Activated CD8-positive, alpha-beta T cell treated with anti-CD3 and anti-CD28 coated beads, Interleukin-2, amount 10 ng/mL, durations not matched to agents 7 days and 5 days (primary cell): ENCODE measurements around the gene EPHA8. TPM values are rescaled to one million over a fixed set of nuclear protein-coding genes. Genes with fewer than 3 reads are reported as not detected.

Source experiments
- ATAC-seq: fragments of 150-1000 bp; cut with Tn5 transposase; one replicate; pipeline ENCODE4 v1.10.0; 2021; ENCODE audit warnings: moderate library complexity
- CTCF ChIA-PET: fragments of 350-600 bp; sonication (Branson Sonifier 250); formaldehyde crosslinking; loops from one replicate; lab custom pipeline; 2021; ENCODE audit warnings: antibody characterized with exemption; lab: Charles Lee
- POLR2A ChIA-PET: fragments of 350-600 bp; sonication (Branson Sonifier 250); formaldehyde crosslinking; loops from one replicate; lab custom pipeline; 2021; ENCODE audit warnings: antibody characterized with exemption; lab: Charles Lee
- DNase-seq: peaks from one replicate; pipeline ENCODE4 v3.0.0-alpha.2; 2020
- H3K27ac Mint-ChIP-seq: one replicate; pipeline ENCODE4 v1.8.0; 2021; ENCODE audit warnings: mild to moderate bottlenecking, mixed read lengths
- H3K27me3 Mint-ChIP-seq: one replicate; pipeline ENCODE4 v1.8.0; 2021; ENCODE audit warnings: low read depth, mixed read lengths
- H3K36me3 Mint-ChIP-seq: one replicate; pipeline ENCODE4 v1.8.0; 2021; ENCODE audit warnings: low read depth, mixed read lengths
- H3K4me1 Mint-ChIP-seq: one replicate; pipeline ENCODE4 v1.8.0; 2021; ENCODE audit warnings: low read depth, mixed read lengths
- H3K4me3 Mint-ChIP-seq: one replicate; pipeline ENCODE4 v1.8.0; 2021; ENCODE audit warnings: mild to moderate bottlenecking, mixed read lengths
- H3K9me3 Mint-ChIP-seq: one replicate; pipeline ENCODE4 v1.8.0; 2022; ENCODE audit warnings: mixed read lengths; ENCODE audit not compliant: insufficient read depth
- microRNA-seq: library from miRNA; unstranded; fragments of <30 nt; microRNA quantifications from one replicate; pipeline ENCODE4 v1.2.0, GENCODE V29; 2022
- total RNA-seq, 2 experiments: library from RNA; stranded (reverse); gene quantifications; one replicate each; pipeline ENCODE4 v1.2.3, GENCODE V29; 2021

The EPHA8 gene
- total RNA-seq, 2 experiments from 2014 or later, result not detected

- no peaks in the 10 kb centered on the region for H3K36me3 Mint-ChIP-seq
- no peak for DNase-seq
- H3K4me1 Mint-ChIP-seq, result no peaks in the 10 kb centered on the region
- no peaks in the 10 kb centered on the region for H3K9me3 Mint-ChIP-seq
- no peak overlapping the region for H3K27ac Mint-ChIP-seq
- H3K27me3 Mint-ChIP-seq, result no peaks in the 10 kb centered on the region
- no peak overlapping the region for H3K4me3 Mint-ChIP-seq
- ChIA-PET POLR2A (no interaction called here), CTCF (no interaction called here)
- ATAC-seq, result no peak
Measured at GRCh38 chr1:22645931-22646330, 82.6 kb downstream of the EPHA8 start.

- H3K36me3 Mint-ChIP-seq, result no peaks in the 10 kb centered on the region
- H3K4me3 Mint-ChIP-seq, result no peak overlapping the region
- H3K9me3 Mint-ChIP-seq, result no peaks in the 10 kb centered on the region
- no peaks in the 10 kb centered on the region for H3K27me3 Mint-ChIP-seq
- ATAC-seq, result no peak
- H3K4me1 Mint-ChIP-seq, result no peaks in the 10 kb centered on the region
- H3K27ac Mint-ChIP-seq, result no peak overlapping the region
- POLR2A ChIA-PET, result no interaction called here
- no peak for DNase-seq
- CTCF ChIA-PET, result no interaction called here
Measured at GRCh38 chr1:22646384-22646783, 83.1 kb downstream of the EPHA8 start.

- Mint-ChIP-seq H3K4me1 (no peaks in the 10 kb centered on the region), H3K27me3 (peaks cover 2% of the 10 kb centered on the region), H3K9me3 (no peaks in the 10 kb centered on the region), H3K36me3 (no peaks in the 10 kb centered on the region), H3K4me3 (no peak overlapping the region), H3K27ac (no peak overlapping the region)
- POLR2A ChIA-PET, result no interaction called here
- ATAC-seq (no peak), DNase-seq (no peak)
- CTCF ChIA-PET, result no interaction called here
Measured at GRCh38 chr1:22650089-22650693, 86.9 kb downstream of the EPHA8 start.

- Mint-ChIP-seq H3K27ac (no peak overlapping the region), H3K4me3 (no peak overlapping the region), H3K36me3 (no peaks in the 10 kb centered on the region), H3K9me3 (no peaks in the 10 kb centered on the region), H3K4me1 (no peaks in the 10 kb centered on the region), H3K27me3 (peaks cover 5% of the 10 kb centered on the region)
- CTCF ChIA-PET, result no interaction called here
- POLR2A ChIA-PET, result no interaction called here
- ATAC-seq (no peak), DNase-seq (no peak)
Measured at GRCh38 chr1:22651941-22652856, 88.9 kb downstream of the EPHA8 start.

GRCh38 chr1:22652881-22653316 lies 89.6 kb downstream of the EPHA8 start, which contains the start of gene C1QB:
C1QB (plus strand) TSS chr1:22653236; CDS start chr1:22659463, 6,227 bp downstream.
- POLR2A ChIA-PET, result no interaction called here
- Mint-ChIP-seq H3K27ac (no peak within 1 kb of the TSS), H3K9me3 (no peaks in the 10 kb centered on the region), H3K27me3 (peaks cover 5% of the 10 kb centered on the region), H3K36me3 (no peaks in the 10 kb centered on the region), H3K4me1 (no peaks in the 10 kb centered on the region), H3K4me3 (no peak within 1 kb of the TSS)
- DNase-seq (no peak), ATAC-seq (no peak)
- CTCF ChIA-PET, result no interaction called here

Small RNA genes within 50 kb of the gene (microRNA-seq; reads per million reads assigned to microRNA genes)
- 1.7 reads per million for gene MIR6127

Other genes with a start within 250 kb of the EPHA8 start
- 10 to 100 TPM; 14.8 TPM for gene ZBTB40, start 111.6 kb upstream of the EPHA8 start, total RNA-seq
- not detected for gene C1QA, start 73.1 kb downstream of the EPHA8 start, total RNA-seq
- not detected for gene C1QC, start 80.1 kb downstream of the EPHA8 start, total RNA-seq
- gene C1QB, start 89.7 kb downstream of the EPHA8 start, total RNA-seq, result not detected
- not detected for gene EPHB2, start 147.3 kb downstream of the EPHA8 start, total RNA-seq